Sigmoid colon (tissue), 7 donors: ENCODE measurements around the gene PCP4. TPM values are rescaled to one million over a fixed set of nuclear protein-coding genes. Genes with fewer than 3 reads are reported as not detected.

Experiments used
- DNase-seq: peaks from one replicate; pipeline ENCODE4 v3.0.0-alpha.2; 2019
- H3K27ac ChIP-seq, 4 donors: fragments of 200-600 bp; sonication (generic); one replicate each; pipeline ENCODE4 v1.5.1; 2016 to 2019; ENCODE audit warnings: mild to moderate bottlenecking in 1 of 4
- H3K27me3 ChIP-seq, 3 donors: fragments of 200-600 bp; sonication (generic); one replicate each; pipeline ENCODE4 v1.5.1; 2019; ENCODE audit warnings: mild to moderate bottlenecking in 1 of 3
- H3K36me3 ChIP-seq, 4 donors: fragments of 200-600 bp; sonication (generic); one replicate each; pipeline ENCODE4 v1.5.1; 2016 to 2019
- H3K4me1 ChIP-seq, 4 donors: fragments of 200-600 bp; sonication (generic); one replicate each; pipeline ENCODE4 v1.5.1; 2017 to 2019
- H3K4me3 ChIP-seq, 4 donors: fragments of 200-600 bp; sonication (generic); one replicate each; pipeline ENCODE4 v1.5.1; 2017 to 2019; ENCODE audit warnings: mild to moderate bottlenecking in 2 of 4, moderate library complexity in 1 of 4
- H3K9me3 ChIP-seq, 4 donors: fragments of 200-600 bp in 3 of 4; sonication (generic) in 3 of 4; one replicate each; pipeline versions ENCODE4 v1.5.1 to v1.6.1; 2013 to 2019
- CTCF ChIP-seq, 4 experiments: fragments of 450-650 bp in 3 of 4; fragments of 200-600 bp in 1 of 4; IDR thresholded peaks; one replicate each; pipeline ENCODE4 v1.5.1; 2016 to 2019; ENCODE audit warnings: antibody characterized with exemption in 4 of 4, mild to moderate bottlenecking in 3 of 4, moderate library complexity in 2 of 4
- EP300 ChIP-seq, 4 donors: sonication (generic); formaldehyde crosslinking; IDR thresholded peaks; one replicate each; pipeline ENCODE4 v1.6.1; 2017; ENCODE audit warnings: antibody characterized with exemption in 4 of 4
- POLR2A ChIP-seq, 2 donors: fragments of 450-650 bp; IDR thresholded peaks; one replicate each; pipeline ENCODE4 v1.6.1; 2016; ENCODE audit warnings: antibody characterized with exemption in 2 of 2, mild to moderate bottlenecking in 2 of 2, moderate library complexity in 2 of 2
- POLR2AphosphoS5 ChIP-seq, 4 donors: sonication (generic); formaldehyde crosslinking; IDR thresholded peaks; one replicate each; pipeline ENCODE4 v1.6.1; 2017; ENCODE audit warnings: antibody characterized with exemption in 4 of 4
- WGBS, 2 donors: extraction: QIAGEN DNeasy Blood & Tissue Kit; methylation state at CpG; one replicate each; pipeline ENCODE4 v1.1.7; 2013; 5-methylcytosine and 5-hydroxymethylcytosine counted together
- intact Hi-C: fragments of 100-400 bp; cut with DNase I; formaldehyde crosslinking; loops from one replicate; pipeline ENCODE4 v1.15.1; 2023
- polyA plus RNA-seq, 3 donors: library from polyadenylated mRNA; stranded (reverse); fragments of 200-250 nt; gene quantifications; one replicate each; pipeline ENCODE4 v1.2.3, GENCODE V29; 2013
- total RNA-seq, 4 donors: library from RNA; depleted of rRNA; stranded (reverse); fragments of >200 nt; gene quantifications; one replicate each; pipeline ENCODE4 v1.1.0, GENCODE V29; 2016
- donor health status: healthy with polysubstance abuse.
- donor health status: Bipolar disorder and iron deficiency.
- donor health status: healthy.

The PCP4 gene
- total and polyA plus RNA-seq, 7 donors = 6.2 to 198 (median 122) TPM; not detected in 1

GRCh38 chr21:39956586-39956985 is 89.3 kb downstream of the PCP4 start:
- no peak for DNase-seq
- H3K27me3 ChIP-seq = no peaks in the 10 kb centered on the region
- 91 to 93% methylated on average over 4 of the region's 4 CpGs for WGBS, 2 donors
- peaks cover 0 to 2% (median 0%) of the 10 kb centered on the region in 4 donors for H3K9me3 ChIP-seq
- peaks cover 0 to 52% (median 13%) of the 10 kb centered on the region in 4 donors for H3K4me1 ChIP-seq
- intact Hi-C loops = loop anchor here (5.0 kb wide), 1 partner anchor 91 kb away; no protein-coding TSS in a partner anchor
- TF ChIP-seq EP300 (IDR thresholded peaks at IDR 0.05) (no peak), POLR2AphosphoS5 (IDR thresholded peaks at IDR 0.05) (no peak), CTCF (IDR thresholded peaks at IDR 0.05) (no peak)
- peak overlapping the region; percentile 7 to 74 (median 54) for H3K27ac ChIP-seq
- no peaks in the 10 kb centered on the region for H3K36me3 ChIP-seq
- H3K4me3 ChIP-seq = no peak overlapping the region

- H3K9me3 ChIP-seq = peaks cover 0 to 2% (median 0%) of the 10 kb centered on the region in 4 donors
- no peaks in the 10 kb centered on the region for H3K36me3 ChIP-seq
- H3K4me1 ChIP-seq = peaks cover 0 to 42% (median 13%) of the 10 kb centered on the region in 4 donors
- peak overlapping the region in 1 of 4 donors; percentile 74 for H3K27ac ChIP-seq
- TF ChIP-seq POLR2A (IDR thresholded peaks at IDR 0.05) = no peak
- no peak for TF ChIP-seq POLR2AphosphoS5 (IDR thresholded peaks at IDR 0.05)
- H3K27me3 ChIP-seq = no peaks in the 10 kb centered on the region
- intact Hi-C loops = loop anchor here (5.0 kb wide), 1 partner anchor 89 kb away; no protein-coding TSS in a partner anchor
- H3K4me3 ChIP-seq = no peak overlapping the region
- 87 to 91% methylated on average over 2 of the region's 2 CpGs for WGBS, 2 donors
- DNase-seq = no peak
These were observed 91.5 kb downstream of the PCP4 start for GRCh38 chr21:39958731-39959130.

GRCh38 chr21:39961251-39961650 is 94.0 kb downstream of the PCP4 start:
- peaks cover 0 to 2% (median 0%) of the 10 kb centered on the region in 4 donors for H3K9me3 ChIP-seq
- no peaks in the 10 kb centered on the region for H3K27me3 ChIP-seq
- no peak overlapping the region for H3K27ac ChIP-seq
- no peaks in the 10 kb centered on the region for H3K36me3 ChIP-seq
- TF ChIP-seq POLR2A (IDR thresholded peaks at IDR 0.05) (no peak), CTCF (IDR thresholded peaks at IDR 0.05) (no peak), EP300 (IDR thresholded peaks at IDR 0.05) (no peak), POLR2AphosphoS5 (IDR thresholded peaks at IDR 0.05) (no peak)
- H3K4me1 ChIP-seq = peaks cover 0 to 19% (median 8%) of the 10 kb centered on the region in 4 donors
- no peak for DNase-seq
- 54 to 59% methylated on average over 1 of the region's 1 CpG for WGBS, 2 donors
- intact Hi-C loops = no loop called here
- no peak overlapping the region for H3K4me3 ChIP-seq

- H3K4me1 ChIP-seq = no peaks in the 10 kb centered on the region
- H3K27ac ChIP-seq = no peak overlapping the region
- H3K4me3 ChIP-seq = no peak overlapping the region
- 95 to 100% methylated on average over 1 of the region's 1 CpG for WGBS, 2 donors
- no peaks in the 10 kb centered on the region for H3K36me3 ChIP-seq
- no peaks in the 10 kb centered on the region for H3K27me3 ChIP-seq
- DNase-seq = no peak
- no peak for TF ChIP-seq POLR2AphosphoS5 (IDR thresholded peaks at IDR 0.05)
- no peak for TF ChIP-seq POLR2A (IDR thresholded peaks at IDR 0.05)
- TF ChIP-seq CTCF (IDR thresholded peaks at IDR 0.05) = no peak
- no peak for TF ChIP-seq EP300 (IDR thresholded peaks at IDR 0.05)
- intact Hi-C loops = no loop called here
- no peaks in the 10 kb centered on the region for H3K9me3 ChIP-seq
These were observed 97.8 kb downstream of the PCP4 start for GRCh38 chr21:39965026-39965425.

GRCh38 chr21:39966786-39967185 is 99.5 kb downstream of the PCP4 start:
- WGBS, 2 donors = 81 to 82% methylated on average over 3 of the region's 3 CpGs

More at GRCh38 chr21:39966786-39967185, 99.5 kb downstream of the PCP4 start:
- no peak for DNase-seq
- no peaks in the 10 kb centered on the region for H3K9me3 ChIP-seq
- H3K27ac ChIP-seq = no peak overlapping the region
- TF ChIP-seq POLR2AphosphoS5 (IDR thresholded peaks at IDR 0.05) (no peak), CTCF (IDR thresholded peaks at IDR 0.05) (no peak), POLR2A (IDR thresholded peaks at IDR 0.05) (no peak), EP300 (IDR thresholded peaks at IDR 0.05) (no peak)
- intact Hi-C loops = no loop called here
- H3K4me1 ChIP-seq = peaks cover 0 to 9% (median 1%) of the 10 kb centered on the region in 4 donors
- H3K27me3 ChIP-seq = no peaks in the 10 kb centered on the region
- H3K4me3 ChIP-seq = no peak overlapping the region
- H3K36me3 ChIP-seq = no peaks in the 10 kb centered on the region
